ENCODE results near the gene PHF19.
A peak's percentile ranks its signal among the peaks of the same experiment; 100 is the strongest.

The PHF19 gene

GRCh38 chr9:120862452-120862851 lies 14.5 kb downstream of the PHF19 start:
- DNase-seq (ENCODE audit: low read depth, low spot score), result no peak
- no peak overlapping the region for H3K4me3 ChIP-seq (ENCODE audit: low read length)

DNA sequence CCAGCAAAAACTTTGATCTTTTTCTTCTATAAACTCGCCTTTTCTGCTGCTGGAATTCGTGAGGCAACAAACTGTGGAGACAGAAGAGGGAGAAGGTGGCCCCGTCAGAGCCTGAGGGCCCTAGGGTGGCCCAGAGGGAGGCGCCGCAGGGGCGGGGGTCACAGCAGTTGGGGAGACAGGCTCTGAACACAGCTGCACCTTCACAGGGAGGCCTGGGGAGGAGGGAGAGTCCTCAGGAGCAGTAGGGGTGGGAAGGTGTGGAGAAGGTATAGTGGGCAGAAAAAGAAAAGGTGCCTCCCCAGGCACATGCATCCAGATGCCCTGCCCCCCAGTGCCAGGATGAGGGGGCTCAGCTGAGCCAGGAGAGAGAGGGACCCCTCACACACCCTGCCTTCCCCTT lies 15.1 kb downstream of the PHF19 start:
- no peak for DNase-seq (ENCODE audit: low read depth, low spot score)
- H3K4me3 ChIP-seq (ENCODE audit: low read length), result no peak overlapping the region

DNA sequence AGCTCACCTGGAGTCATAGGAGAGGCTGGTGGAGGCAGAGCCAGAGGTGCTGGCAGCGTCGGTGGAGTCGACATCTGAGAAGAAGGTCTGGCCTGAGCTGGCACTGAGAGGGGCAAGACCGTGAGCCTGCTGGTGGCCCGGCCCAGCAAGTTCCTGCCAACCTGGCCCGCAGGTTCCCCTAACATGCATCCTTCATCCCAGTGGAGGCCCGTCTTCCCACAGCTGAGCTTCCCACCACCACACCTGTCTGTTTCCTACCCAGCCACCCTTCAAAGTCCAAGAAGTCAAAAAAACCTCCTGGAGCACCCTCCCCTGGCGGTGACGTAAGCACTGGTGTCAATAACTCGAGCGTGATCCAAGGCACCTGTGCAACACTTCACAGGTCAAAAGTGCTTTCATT lies 16.9 kb downstream of the PHF19 start:
- H3K4me3 ChIP-seq (ENCODE audit: low read length), result no peak overlapping the region
- DNase-seq (ENCODE audit: low read depth, low spot score), result no peak

GRCh38 chr9:120859361-120859760 lies 17.6 kb downstream of the PHF19 start:
- no peak for DNase-seq (ENCODE audit: low read depth, low spot score)
- H3K4me3 ChIP-seq (ENCODE audit: low read length), result no peak overlapping the region

- no peak overlapping the region for H3K4me3 ChIP-seq (ENCODE audit: low read length)
- DNase-seq (ENCODE audit: low read depth, low spot score), result no peak
Measured at GRCh38 chr9:120857902-120858301, 19.1 kb downstream of the PHF19 start.

DNA sequence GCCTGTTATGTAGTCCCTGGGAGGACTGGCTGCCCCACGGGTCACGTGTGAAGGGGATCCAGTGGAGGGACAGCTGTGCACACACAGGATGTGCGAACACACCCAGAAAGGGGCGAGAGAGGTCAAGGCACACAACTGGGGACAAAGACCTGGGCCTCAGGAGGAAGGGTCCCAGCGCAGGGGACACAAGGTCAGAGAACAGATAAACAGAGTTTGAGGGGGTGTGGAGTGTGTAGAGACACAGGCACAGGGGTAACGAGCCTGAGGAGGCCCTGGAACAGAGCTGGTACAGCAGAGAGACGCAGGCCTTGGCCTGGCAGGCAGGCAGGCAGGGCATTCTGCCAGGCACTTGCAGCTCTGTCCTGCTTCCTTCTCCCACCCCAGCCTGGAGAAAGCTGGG lies 19.5 kb downstream of the PHF19 start:
- H3K4me3 ChIP-seq (ENCODE audit: low read length), result no peak overlapping the region
- no peak for DNase-seq (ENCODE audit: low read depth, low spot score)

DNA sequence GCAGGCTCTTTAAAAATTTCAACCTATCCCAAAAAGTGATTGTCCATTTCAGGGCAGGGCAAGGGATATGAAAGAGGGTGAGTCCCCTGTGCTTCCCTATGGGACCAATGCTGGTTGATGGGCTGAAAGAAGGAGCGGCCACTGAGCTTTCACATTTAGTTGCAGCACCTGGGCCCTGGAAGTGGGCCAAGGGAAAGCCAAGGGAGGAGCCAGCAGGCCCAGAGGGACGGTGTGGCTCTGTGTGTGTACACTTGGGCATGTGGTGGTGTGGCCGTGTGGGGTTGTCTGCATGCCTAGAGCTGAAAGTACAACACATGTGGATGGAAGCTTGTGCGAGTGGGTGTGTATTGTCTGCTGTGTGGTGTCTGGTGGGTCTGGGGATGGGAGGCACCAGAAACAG lies 20.3 kb downstream of the PHF19 start:
- DNase-seq (ENCODE audit: low read depth, low spot score), result no peak
- no peak overlapping the region for H3K4me3 ChIP-seq (ENCODE audit: low read length)

GRCh38 chr9:120855827-120856670 lies 20.9 kb downstream of the PHF19 start:
- DNase-seq (ENCODE audit: low read depth, low spot score), result no peak
- H3K4me3 ChIP-seq (ENCODE audit: low read length), result no peak overlapping the region

DNA sequence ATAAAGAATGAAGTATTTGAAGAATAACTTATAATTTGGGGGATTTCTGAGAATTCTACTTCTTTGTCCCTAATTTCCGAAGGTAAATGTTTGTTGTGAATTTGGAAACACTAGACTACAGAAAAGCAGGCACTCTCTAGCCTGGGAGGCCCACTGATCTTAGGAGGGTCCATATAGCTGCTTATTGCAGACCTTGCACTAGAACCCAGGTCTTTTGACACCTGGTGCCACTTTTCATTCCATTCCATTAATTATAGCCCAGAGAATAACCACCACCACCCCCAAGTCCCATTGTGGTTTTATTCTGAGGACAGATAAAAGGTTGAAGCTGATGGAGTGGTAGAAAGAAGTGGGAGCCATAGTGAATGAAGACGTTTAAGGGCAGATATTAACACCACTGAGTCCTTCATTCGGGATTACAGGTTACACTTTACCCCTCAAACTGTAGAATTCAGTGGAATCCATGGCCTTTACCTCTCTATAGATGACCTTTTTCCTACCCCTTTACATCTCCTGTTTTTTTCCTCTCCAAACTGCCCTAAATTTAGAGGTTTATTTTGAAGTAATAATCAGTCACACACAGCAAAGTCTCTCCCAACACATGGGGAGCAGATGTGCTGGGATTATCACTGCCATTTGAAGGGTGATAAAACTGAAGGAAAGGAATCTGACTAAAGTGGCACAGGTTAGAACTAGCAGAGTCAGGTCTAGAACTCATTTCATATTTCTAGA lies 22.2 kb downstream of the PHF19 start:
- no peak for DNase-seq (ENCODE audit: low read depth, low spot score)
- H3K4me3 ChIP-seq (ENCODE audit: low read length), result no peak overlapping the region

DNA sequence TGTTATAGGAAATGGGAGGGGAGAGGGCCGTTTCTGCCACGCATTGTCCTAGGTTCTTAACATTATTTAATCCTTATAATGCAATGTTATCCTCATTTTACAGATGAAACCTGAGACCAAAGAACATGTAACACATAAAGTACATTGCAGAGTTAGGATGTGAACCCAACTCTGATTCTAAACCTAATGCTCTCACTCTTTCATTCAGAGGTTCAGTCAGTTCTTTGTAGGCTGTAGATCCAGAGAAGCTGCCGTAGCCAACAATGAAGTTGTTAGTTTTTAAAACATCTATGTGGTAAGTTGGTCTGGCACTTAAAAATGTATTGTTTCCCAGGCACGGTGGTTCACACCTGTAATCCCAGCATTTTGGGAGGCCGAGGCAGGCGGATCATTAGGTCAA lies 23.8 kb downstream of the PHF19 start:
- DNase-seq (ENCODE audit: low read depth, low spot score), result no peak
- H3K4me3 ChIP-seq (ENCODE audit: low read length), result no peak overlapping the region

DNA sequence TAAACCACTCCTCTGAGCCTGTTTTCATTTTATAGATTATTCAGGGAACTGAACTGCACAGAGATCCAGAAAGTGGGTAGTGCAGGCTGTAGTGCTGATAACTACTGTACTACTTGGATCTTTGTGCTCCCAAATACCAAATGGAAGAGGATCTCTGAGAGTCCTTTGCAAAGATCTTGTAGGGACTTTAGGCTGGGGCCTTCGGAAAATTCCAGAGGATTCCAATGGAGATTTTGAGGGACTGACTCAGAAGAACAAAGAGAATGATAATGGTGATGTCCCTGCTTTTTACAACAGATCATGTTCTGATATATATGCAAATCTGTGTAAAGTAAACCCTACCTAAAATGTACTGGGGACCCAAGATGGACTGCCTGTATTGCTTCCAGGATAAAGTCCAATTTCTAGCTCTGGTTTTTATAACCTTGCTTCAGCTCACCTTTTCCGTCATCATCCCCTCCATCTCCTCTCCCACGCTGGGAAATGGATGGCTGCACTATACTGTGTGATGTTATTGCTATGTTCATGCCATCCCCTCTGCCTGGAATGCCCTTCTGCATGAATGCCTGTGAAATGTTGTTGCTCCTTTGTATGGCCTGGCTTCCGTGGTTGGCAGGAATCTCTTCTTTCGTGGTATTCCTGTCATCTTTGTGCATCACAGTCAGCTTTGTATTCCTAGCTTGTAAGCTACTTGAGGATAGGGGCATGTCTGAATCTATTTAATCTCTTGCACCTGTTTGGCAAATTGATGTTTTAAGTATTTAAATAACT lies 24.6 kb downstream of the PHF19 start:
- DNase-seq (ENCODE audit: low read depth, low spot score), result no peak
- H3K4me3 ChIP-seq (ENCODE audit: low read length), result no peak overlapping the region

DNA sequence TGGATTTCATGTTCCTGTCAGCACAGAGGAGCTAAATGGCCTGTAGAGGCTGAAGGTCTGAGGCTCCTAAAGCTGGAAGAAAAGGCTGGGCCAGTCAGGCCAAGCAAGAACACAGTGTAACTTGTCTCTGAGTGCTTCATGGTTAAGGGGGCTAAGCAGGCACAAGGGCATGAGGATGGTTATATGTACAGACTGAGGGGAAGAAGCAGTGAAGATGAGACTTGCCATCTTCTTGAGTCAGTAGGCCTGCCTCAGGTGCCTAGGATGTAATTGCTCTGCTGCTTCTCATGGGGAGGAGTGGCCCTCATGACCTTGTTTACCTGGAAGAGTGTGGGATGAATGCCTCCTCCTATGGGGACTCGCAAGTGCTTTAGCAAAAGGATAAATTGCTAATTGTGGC lies 25.5 kb downstream of the PHF19 start:
- no peak overlapping the region for H3K4me3 ChIP-seq (ENCODE audit: low read length)
- DNase-seq (ENCODE audit: low read depth, low spot score), result no peak

DNA sequence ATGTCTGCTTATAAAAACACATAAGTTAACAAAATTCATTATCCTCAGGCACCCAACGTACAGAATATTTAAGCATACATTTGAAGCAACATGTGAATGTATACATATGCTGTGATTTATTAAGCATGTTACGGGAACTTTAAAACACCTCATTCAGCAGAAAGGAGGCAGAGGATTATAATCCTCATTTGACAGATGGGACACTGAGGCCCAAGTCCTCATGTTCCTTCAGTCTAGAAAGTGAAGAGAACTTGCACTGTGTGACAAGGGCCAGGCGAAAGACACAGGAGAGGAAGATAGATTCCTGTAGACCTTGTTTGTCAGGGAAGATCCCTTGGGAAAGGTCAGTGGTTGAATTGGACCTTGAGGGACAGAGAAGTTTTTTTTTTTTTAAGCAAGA lies 26.7 kb downstream of the PHF19 start:
- no peak overlapping the region for H3K4me3 ChIP-seq (ENCODE audit: low read length)
- no peak for DNase-seq (ENCODE audit: low read depth, low spot score)

DNA sequence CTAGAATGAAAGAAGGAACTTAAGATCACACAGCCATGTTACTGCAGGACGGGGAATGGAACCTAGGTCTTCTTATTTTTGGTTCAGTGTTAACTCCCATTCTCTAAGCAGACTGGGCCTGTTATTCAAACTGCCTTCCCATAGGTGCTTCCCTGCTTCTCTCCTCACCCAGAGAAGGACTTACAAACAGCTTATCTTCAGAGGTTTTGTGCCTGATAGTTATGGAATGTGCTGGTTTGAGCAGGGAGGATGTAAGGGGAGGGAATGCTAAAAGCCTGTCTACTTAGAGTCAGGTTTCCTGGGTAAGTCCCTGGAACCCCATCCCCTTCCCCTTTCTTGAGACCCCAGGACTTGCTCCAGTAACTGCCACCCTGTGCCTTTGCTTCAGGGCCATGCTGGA lies 30.1 kb downstream of the PHF19 start:
- no peak overlapping the region for H3K4me3 ChIP-seq (ENCODE audit: low read length)
- DNase-seq (ENCODE audit: low read depth, low spot score), result no peak

- peak; percentile 91 for DNase-seq (ENCODE audit: low read depth, low spot score)
- H3K4me3 ChIP-seq (ENCODE audit: low read length), result no peak overlapping the region; the same call in 1 of the 2 replicates
Measured at GRCh38 chr9:120846251-120846889, 30.6 kb downstream of the PHF19 start.

- H3K4me3 ChIP-seq (ENCODE audit: low read length), result no peak overlapping the region
- no peak for DNase-seq (ENCODE audit: low read depth, low spot score)
Measured at GRCh38 chr9:120845255-120845654, 31.7 kb downstream of the PHF19 start.

GRCh38 chr9:120842685-120843485 lies 34.1 kb downstream of the PHF19 start, which contains the start of gene PSMD5:
PSMD5 (minus strand) TSS chr9:120842922; CDS start chr9:120842909, 13 bp downstream.
- peak; percentile 97 for DNase-seq (ENCODE audit: low read depth, low spot score)
- peak within 1 kb of the TSS; percentile 99 for H3K4me3 ChIP-seq (ENCODE audit: low read length)

- peak overlapping the region; percentile 99 for H3K4me3 ChIP-seq (ENCODE audit: low read length)
- no peak for DNase-seq (ENCODE audit: low read depth, low spot score)
Measured at GRCh38 chr9:120841930-120842684, 34.9 kb downstream of the PHF19 start.

Data from Jurkat, Clone E6-1 (cell line).